SK-MEL-5 (cell line): Measurements from ENCODE around the gene MGRN1. TPM values are rescaled to one million over a fixed set of nuclear protein-coding genes. Genes with fewer than 3 reads are reported as not detected.

Source experiments
- DNase-seq: peaks from one replicate; pipeline ENCODE4 v3.0.0-alpha.2; 2016; ENCODE audit warnings: low read depth, low spot score
- in situ Hi-C: cut with HindIII; loops from 2 replicates; pipeline ENCODE4 v1.10.0; 2016; ENCODE audit warnings: low sequenced_read_pairs, high pct_unique_total_duplicates, low pct_unique_long_range_greater_than_20kb
- total RNA-seq: library from RNA; depleted of rRNA; stranded (reverse); fragments of >200 nt; shearing (Covaris generic); gene quantifications from 2 replicates; pipeline ENCODE4 v1.2.3, GENCODE V29; 2014

Gene MGRN1
- total RNA-seq, 1 experiment from 2014 or later, result 11.3 TPM

DNA sequence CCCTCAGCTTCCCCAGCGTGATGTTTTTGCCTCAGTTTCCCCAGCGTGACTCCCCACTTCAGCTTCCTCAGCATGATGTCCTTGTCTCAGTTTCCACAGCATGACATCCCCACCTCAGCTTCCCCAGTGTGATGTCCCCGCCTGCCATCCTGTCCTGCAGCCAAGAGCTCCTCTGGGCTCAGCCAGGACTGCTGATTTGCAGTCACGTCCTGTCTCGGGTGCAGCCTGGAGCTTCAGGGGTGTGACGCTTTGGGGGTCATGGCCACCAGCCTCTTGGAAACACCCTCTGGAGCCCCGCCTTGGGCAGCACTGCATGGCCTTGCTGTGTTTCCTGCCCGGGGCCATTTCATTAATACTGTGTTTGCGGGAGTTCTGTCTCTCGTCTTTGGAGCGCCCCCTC is 52.2 kb downstream of the MGRN1 start:
- in situ Hi-C loops, result no loop called here
- DNase-seq, result no peak

DNA sequence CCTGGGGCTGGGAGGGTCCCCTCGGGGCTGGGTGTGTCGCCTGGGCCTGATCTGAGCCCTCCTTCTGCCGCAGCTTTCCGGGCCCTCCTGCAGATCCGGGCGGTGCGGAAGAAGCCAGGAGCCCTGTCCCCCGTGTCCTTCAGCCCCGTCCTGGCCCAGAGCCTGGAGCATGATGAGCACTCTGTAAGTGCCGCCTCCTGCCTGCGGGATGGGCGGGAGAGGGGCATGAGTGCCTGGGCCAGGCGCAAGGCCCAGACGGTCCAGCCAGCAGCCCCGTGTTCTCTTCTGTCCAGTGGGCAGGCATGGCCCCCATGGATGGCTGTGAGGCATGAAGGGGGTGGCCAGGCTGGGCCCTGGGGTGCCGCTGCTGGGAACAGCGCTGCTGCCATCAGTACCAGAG is 52.8 kb downstream of the MGRN1 start:
- in situ Hi-C loops, result no loop called here
- no peak for DNase-seq

DNA sequence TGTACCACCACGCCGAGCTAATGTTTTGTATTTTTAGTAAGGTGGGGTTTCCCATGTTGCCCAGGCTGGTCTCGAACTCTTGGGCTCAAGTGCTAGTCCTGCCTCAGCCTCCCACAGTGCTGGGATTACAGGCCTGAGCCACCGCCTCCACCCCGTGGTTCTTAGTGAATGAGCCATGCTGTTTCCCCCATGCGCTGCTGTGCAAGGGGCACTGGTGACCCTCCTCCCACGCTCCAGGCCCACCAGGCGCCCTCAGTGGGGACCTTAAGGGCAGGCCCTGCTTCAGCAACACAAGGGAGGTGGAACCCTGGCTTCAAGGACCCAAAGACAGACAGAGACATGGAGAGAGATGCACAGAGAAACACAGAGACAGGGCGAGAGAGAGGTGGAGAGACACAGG is 53.4 kb downstream of the MGRN1 start:
- in situ Hi-C loops, result no loop called here

DNA sequence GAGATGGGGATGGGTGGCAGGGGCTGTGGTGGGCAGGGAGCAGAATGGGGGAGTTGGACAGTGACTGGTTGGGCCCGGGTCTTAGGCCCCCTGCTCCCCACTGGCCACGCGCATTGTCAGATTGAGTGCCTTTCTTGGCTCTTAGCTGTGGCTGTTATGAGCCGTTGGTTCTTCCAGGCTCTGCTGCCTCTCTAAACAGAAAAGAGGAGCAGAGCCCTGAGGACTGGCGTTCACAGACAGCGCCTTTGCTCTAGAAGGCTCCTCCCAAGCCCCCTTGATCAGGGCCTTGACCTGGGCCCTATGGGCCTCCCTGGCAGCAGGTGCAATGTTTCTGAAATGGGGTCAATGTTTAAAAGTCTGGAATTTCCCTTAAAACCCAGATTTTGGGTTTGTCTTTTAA is 54.0 kb downstream of the MGRN1 start:
- in situ Hi-C loops, result no loop called here
- no peak for DNase-seq

More for the DNA sequence above, 53.4 kb downstream of the MGRN1 start:
- no peak for DNase-seq

- no peak for DNase-seq
- in situ Hi-C loops, result no loop called here
Observed at GRCh38 chr16:4679156-4679849, 54.7 kb downstream of the MGRN1 start.

- in situ Hi-C loops, result no loop called here
- no peak for DNase-seq
Observed at GRCh38 chr16:4679850-4680636, 55.4 kb downstream of the MGRN1 start.

GRCh38 chr16:4680673-4681470 is 56.2 kb downstream of the MGRN1 start:
- in situ Hi-C loops, result no loop called here
- DNase-seq, result no peak

- in situ Hi-C loops, result no loop called here
- DNase-seq, result no peak
Observed at GRCh38 chr16:4681471-4682083, 57.0 kb downstream of the MGRN1 start.

GRCh38 chr16:4682084-4682591 is 57.5 kb downstream of the MGRN1 start:
- no peak for DNase-seq
- in situ Hi-C loops, result no loop called here

GRCh38 chr16:4682616-4683254 is 58.1 kb downstream of the MGRN1 start:
- DNase-seq, result no peak
- in situ Hi-C loops, result no loop called here

- DNase-seq, result no peak
- in situ Hi-C loops, result no loop called here
Observed at GRCh38 chr16:4683255-4684057, 58.8 kb downstream of the MGRN1 start.

DNA sequence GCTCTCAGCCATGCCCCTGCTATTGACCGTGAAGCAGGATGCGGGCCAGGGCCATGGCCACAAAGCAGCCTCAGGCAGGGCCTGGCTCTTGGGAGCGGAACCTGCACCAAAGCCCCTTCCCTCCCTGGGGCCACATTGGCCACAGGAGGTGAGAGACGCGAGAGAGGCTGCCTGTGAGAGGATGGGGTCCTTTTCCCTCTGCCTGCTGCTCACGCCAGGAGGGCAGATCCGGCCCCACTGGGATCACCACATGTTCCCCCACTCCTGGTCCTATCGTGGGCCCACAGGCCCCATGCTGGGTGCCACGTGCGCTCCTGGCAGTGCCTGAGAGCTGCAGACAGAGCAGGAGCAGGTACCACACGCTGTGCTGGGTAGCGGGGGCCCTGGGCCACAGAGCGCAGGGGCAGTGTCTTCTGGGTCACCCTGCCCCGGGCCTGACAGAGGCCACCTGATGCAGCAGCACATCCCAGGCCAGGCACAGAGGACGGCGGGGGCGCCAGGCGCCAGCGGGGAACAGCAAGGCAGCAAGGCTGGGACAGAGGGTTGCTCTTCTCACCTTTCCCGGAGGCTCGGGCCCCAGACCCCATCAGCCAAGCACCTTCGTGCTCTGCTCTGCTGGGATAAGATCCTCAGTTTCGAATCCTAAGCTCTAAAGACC is 59.6 kb downstream of the MGRN1 start:
- in situ Hi-C loops, result no loop called here
- DNase-seq, result no peak

DNA sequence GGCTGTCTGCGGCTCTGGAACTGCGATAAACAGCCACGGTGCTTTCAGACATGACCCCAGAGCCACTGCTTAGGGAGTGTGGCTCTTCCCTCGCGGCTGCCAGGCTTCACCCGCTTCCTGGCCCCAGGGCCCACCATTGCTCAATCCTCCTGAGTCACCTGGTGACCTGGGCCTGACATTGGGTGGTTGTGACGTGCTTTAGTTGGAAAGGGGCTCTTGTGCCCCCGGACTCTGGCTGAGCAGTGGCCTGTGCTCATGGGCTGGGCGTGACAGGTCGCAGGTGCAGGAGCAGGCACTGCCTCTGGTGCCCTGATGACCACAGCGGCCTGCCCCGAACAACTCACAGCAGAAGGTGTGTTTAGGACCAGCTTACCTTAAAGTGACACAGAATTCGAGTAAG is 60.1 kb downstream of the MGRN1 start:
- in situ Hi-C loops, result no loop called here
- no peak for DNase-seq

DNA sequence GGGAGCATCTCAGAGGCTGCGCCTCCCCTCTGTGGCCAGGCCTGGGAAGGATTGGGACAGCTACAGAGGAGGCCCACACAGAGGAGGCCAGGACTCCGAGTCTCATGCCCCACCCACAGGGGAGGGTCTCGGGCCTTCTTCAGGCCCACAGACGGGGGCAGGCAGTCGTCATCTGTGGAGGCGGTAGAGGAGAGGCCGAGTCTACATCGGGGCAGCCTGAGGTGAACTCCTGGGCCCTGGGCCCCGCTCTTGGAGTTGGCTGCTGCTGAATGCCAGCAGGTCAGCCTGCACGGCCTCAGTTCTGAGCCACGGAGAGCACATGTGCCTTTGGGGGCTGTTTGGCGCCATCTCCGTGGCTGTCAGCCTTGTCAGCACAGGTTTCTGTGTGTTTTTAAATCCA is 60.7 kb downstream of the MGRN1 start:
- no peak for DNase-seq
- in situ Hi-C loops, result no loop called here

GRCh38 chr16:4685776-4686496 is 61.3 kb downstream of the MGRN1 start:
- in situ Hi-C loops, result no loop called here
- DNase-seq, result no peak
